CD4-positive, alpha-beta memory T cell (primary cell): ENCODE data around the gene DRGX. TPM values are rescaled to one million over a fixed set of nuclear protein-coding genes. Genes with fewer than 3 reads are reported as not detected.

Experiments used
- CTCF ChIA-PET: fragments of 350-600 bp; sonication (Branson Sonifier 250); formaldehyde crosslinking; loops from one replicate; lab custom pipeline; 2021; ENCODE audit warnings: inconsistent platforms; ENCODE audit not compliant: partially characterized antibody; lab: Charles Lee
- POLR2A ChIA-PET: fragments of 350-600 bp; sonication (Branson Sonifier 250); formaldehyde crosslinking; loops from one replicate; lab custom pipeline; 2021; ENCODE audit not compliant: partially characterized antibody; lab: Charles Lee
- DNase-seq, 5 donors: peaks; one replicate each; pipeline versions ENCODE4 v3.0.0 to v3.0.0-alpha.2; 2020 to 2022; ENCODE audit warnings: mixed read lengths in 1 of 5
- H3K27ac ChIP-seq: one replicate; pipeline ENCODE4 v1.7.0; 2013; ENCODE audit warnings: low read depth, low read length
- H3K27me3 ChIP-seq: 2 replicates; pipeline ENCODE4 v1.7.0; 2013; ENCODE audit warnings: mild to moderate bottlenecking, low read length, moderate library complexity; ENCODE audit not compliant: insufficient read depth
- H3K36me3 ChIP-seq: 2 replicates; pipeline ENCODE4 v1.7.0; 2013; ENCODE audit warnings: mild to moderate bottlenecking, low read length, moderate library complexity; ENCODE audit not compliant: insufficient read depth
- H3K4me1 ChIP-seq: 2 replicates; pipeline ENCODE4 v1.7.0; 2013; ENCODE audit warnings: mild to moderate bottlenecking, low read length, moderate library complexity; ENCODE audit not compliant: insufficient read depth
- H3K4me3 ChIP-seq, 2 donors: one replicate each; pipeline ENCODE4 v1.7.0; 2013; ENCODE audit warnings: low read length in 2 of 2, mild to moderate bottlenecking in 1 of 2
- H3K9me3 ChIP-seq, 2 donors: one replicate each; pipeline ENCODE4 v1.7.0; 2013; ENCODE audit warnings: low read length in 2 of 2, control low read depth in 1 of 2; ENCODE audit not compliant: control insufficient read depth in 1 of 2
- H3K27ac Mint-ChIP-seq, 7 donors: one replicate each; pipeline ENCODE4 v1.8.0; 2020 to 2021; ENCODE audit warnings: mixed read lengths in 7 of 7, mild to moderate bottlenecking in 6 of 7, inconsistent platforms in 3 of 7, moderate library complexity in 3 of 7
- H3K27me3 Mint-ChIP-seq, 2 donors: one replicate each; pipeline ENCODE4 v1.8.0; 2020 to 2021; ENCODE audit warnings: mixed read lengths in 2 of 2
- H3K36me3 Mint-ChIP-seq, 2 donors: one replicate each; pipeline ENCODE4 v1.8.0; 2020 to 2021; ENCODE audit warnings: mixed read lengths in 2 of 2, inconsistent platforms in 1 of 2, mild to moderate bottlenecking in 1 of 2
- H3K4me1 Mint-ChIP-seq, 4 donors: one replicate each; pipeline ENCODE4 v1.8.0; 2020 to 2021; ENCODE audit warnings: mixed read lengths in 4 of 4, mild to moderate bottlenecking in 1 of 4
- H3K4me3 Mint-ChIP-seq, 8 donors: one replicate each; pipeline ENCODE4 v1.8.0; 2020 to 2021; ENCODE audit warnings: mixed read lengths in 8 of 8, mild to moderate bottlenecking in 7 of 8, moderate library complexity in 6 of 8, inconsistent platforms in 3 of 8
- H3K9me3 Mint-ChIP-seq, 8 donors: one replicate each; pipeline ENCODE4 v1.8.0; 2020 to 2021; ENCODE audit warnings: mixed read lengths in 8 of 8, mild to moderate bottlenecking in 5 of 8, inconsistent platforms in 3 of 8, moderate library complexity in 1 of 8
- intact Hi-C: fragments of 100-400 bp; cut with micrococcal nuclease; formaldehyde crosslinking; loops from one replicate; pipeline ENCODE4 v1.15.1; 2023
- polyA plus RNA-seq, 2 donors: library from polyadenylated mRNA; unstranded; fragments of 300-500 nt; fragmentation: Illumina TruSeq; gene quantifications; one replicate each; pipeline ENCODE4 v1.2.3, GENCODE V29; 2021
- total RNA-seq, 2 experiments: library from RNA; stranded (reverse); gene quantifications; one replicate each; pipeline ENCODE4 v1.2.3, GENCODE V29; 2021

DRGX gene
- total and polyA plus RNA-seq, 4 experiments from 2014 or later, result not detected

DNA sequence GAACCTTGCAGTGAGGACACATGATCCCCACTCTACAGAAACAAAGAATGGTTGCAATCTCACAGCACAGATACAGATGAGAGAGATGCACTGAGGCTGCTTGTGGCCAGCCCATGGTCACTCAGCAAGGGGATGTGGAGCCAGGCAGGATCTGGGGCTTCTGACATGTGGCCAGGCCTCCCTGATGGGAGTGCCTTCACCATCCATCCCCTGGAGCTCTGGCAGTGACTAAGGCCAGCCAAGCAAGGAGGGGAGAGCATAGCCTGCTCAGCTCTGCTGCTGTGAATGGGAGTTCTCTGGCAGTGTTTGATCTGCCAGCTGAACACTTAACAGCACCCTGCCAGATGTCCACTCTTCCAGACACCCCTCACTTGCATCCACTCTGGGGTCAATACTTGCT is 77.1 kb downstream of the DRGX start:
- no peaks in the 10 kb centered on the region for H3K27me3 Mint-ChIP-seq
- H3K4me1 Mint-ChIP-seq, result no peaks in the 10 kb centered on the region
- no peak overlapping the region for H3K4me3 ChIP-seq

DNA sequence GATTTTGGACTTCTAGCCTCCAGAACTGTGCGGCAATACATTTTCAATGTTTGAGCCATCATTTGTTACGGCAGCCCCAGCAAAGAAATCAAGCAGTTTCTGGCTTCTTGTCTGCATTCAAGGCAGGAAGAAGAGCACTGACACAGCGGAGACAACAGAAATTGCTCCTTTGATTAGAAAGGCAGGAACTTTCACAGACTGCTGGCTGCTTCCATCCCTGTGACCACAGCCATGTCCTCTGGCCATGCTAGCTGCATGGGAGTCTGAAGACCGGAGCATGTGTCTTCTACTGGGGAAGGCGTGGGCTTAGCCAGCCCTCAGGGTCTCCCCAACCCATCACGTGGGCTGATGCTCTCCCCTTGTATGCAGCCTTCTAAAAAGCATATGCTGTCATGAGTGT is 77.9 kb downstream of the DRGX start:
- no peaks in the 10 kb centered on the region for H3K27me3 ChIP-seq
- Mint-ChIP-seq H3K4me3 (no peak overlapping the region), H3K9me3 (peaks cover 0 to 1% (median 0%) of the 10 kb centered on the region in 8 donors), H3K27me3 (no peaks in the 10 kb centered on the region), H3K27ac (no peak overlapping the region), H3K36me3 (no peaks in the 10 kb centered on the region), H3K4me1 (no peaks in the 10 kb centered on the region)
- H3K4me1 ChIP-seq, result no peaks in the 10 kb centered on the region
- ChIA-PET CTCF (no interaction called here), POLR2A (no interaction called here)
- H3K9me3 ChIP-seq, result no peaks in the 10 kb centered on the region
- no peaks in the 10 kb centered on the region for H3K36me3 ChIP-seq
- intact Hi-C loops, result no loop called here
- H3K27ac ChIP-seq, result no peak overlapping the region
- no peak overlapping the region for H3K4me3 ChIP-seq
- DNase-seq, result no peak

More for the DNA sequence above, 77.1 kb downstream of the DRGX start:
- H3K27ac Mint-ChIP-seq, result no peak overlapping the region
- Histone ChIP-seq H3K27ac (no peak overlapping the region), H3K9me3 (no peaks in the 10 kb centered on the region), H3K36me3 (no peaks in the 10 kb centered on the region), H3K4me1 (no peaks in the 10 kb centered on the region), H3K27me3 (no peaks in the 10 kb centered on the region)
- intact Hi-C loops, result no loop called here
- no peak overlapping the region for H3K4me3 Mint-ChIP-seq
- no peaks in the 10 kb centered on the region for H3K36me3 Mint-ChIP-seq
- ChIA-PET CTCF (no interaction called here), POLR2A (no interaction called here)
- H3K9me3 Mint-ChIP-seq, result peaks cover 0 to 1% (median 0%) of the 10 kb centered on the region in 8 donors
- DNase-seq, result no peak

DNA sequence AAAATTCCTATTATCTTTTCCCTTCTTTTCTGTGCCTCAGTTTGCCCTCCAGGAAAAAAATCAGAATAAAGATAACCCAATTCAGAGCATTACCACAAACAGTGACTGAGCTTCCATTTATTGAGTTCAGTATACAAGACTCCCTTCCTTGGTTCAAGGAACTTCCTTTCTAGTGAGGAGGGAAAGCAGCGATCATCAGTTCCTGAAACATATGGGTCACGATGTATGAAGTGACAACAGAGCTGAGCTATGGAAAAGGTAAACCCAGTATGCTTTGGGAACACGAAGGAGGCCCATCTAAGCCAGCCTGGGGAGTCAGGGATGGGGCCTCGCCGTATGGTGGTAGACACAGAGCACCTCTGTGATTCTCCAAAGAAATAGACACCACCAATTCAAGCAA is 81.1 kb downstream of the DRGX start:
- Mint-ChIP-seq H3K4me3 (no peak overlapping the region), H3K9me3 (peaks cover 0 to 1% (median 0%) of the 10 kb centered on the region in 8 donors), H3K27me3 (peaks cover 0 to 1% of the 10 kb centered on the region in 2 donors), H3K36me3 (no peaks in the 10 kb centered on the region), H3K27ac (no peak overlapping the region), H3K4me1 (peaks cover 8 to 15% (median 9%) of the 10 kb centered on the region in 4 donors)
- CTCF ChIA-PET, result no interaction called here
- no peaks in the 10 kb centered on the region for H3K36me3 ChIP-seq
- H3K4me1 ChIP-seq, result peaks cover 8% of the 10 kb centered on the region
- H3K9me3 ChIP-seq, result no peaks in the 10 kb centered on the region
- intact Hi-C loops, result no loop called here
- POLR2A ChIA-PET, result no interaction called here
- no peaks in the 10 kb centered on the region for H3K27me3 ChIP-seq
- H3K27ac ChIP-seq, result no peak overlapping the region
- H3K4me3 ChIP-seq, result no peak overlapping the region
- no peak for DNase-seq

Other genes with a start within 250 kb of the DRGX start
- gene TMEM273, start 207.7 kb downstream of the DRGX start, total RNA-seq, result 10 to 100 TPM; 27.7 to 30.4 TPM
- 100 to 1,000 TPM in 1 of 2 donors, 10 to 100 TPM in 1; 86.9 to 101 TPM for gene TMEM273, start 207.7 kb downstream of the DRGX start, polyA plus RNA-seq
- gene C10orf71, start 96.9 kb downstream of the DRGX start, total RNA-seq, result not detected
- not detected for gene C10orf71, start 96.9 kb downstream of the DRGX start, polyA plus RNA-seq
- gene ERCC6, start 143.0 kb upstream of the DRGX start, total RNA-seq, result 10 to 100 TPM; 46.0 to 46.7 TPM
- gene ERCC6, start 143.0 kb upstream of the DRGX start, polyA plus RNA-seq, result 10 to 100 TPM in 1 of 2 donors, 1 to 10 TPM in 1; 7.3 to 10.1 TPM
- not detected for gene SLC18A3, start 214.2 kb upstream of the DRGX start, total RNA-seq
- not detected for gene SLC18A3, start 214.2 kb upstream of the DRGX start, polyA plus RNA-seq
- not detected for gene CHAT, start 217.9 kb upstream of the DRGX start, total RNA-seq
- not detected for gene CHAT, start 217.9 kb upstream of the DRGX start, polyA plus RNA-seq